Pancreas (tissue), 10 donors: ENCODE results near the gene BICRA. TPM values are rescaled to one million over a fixed set of nuclear protein-coding genes. Genes with fewer than 3 reads are reported as not detected.
"Not testable (repeated sequence)": the region's sequence is repeated elsewhere in the genome, so short reads cannot be mapped to it uniquely, and the experiment has no call there.

ENCODE experiments used
- ATAC-seq, 4 donors: fragments of 200-7000 bp; cut with Tn5 transposase; one replicate each; pipeline versions ENCODE4 v1.8.0 to v1.9.1; 2020; ENCODE audit warnings: mild to moderate bottlenecking in 4 of 4, moderate library complexity in 4 of 4
- DNase-seq, 6 donors: peaks; one replicate each; pipeline ENCODE4 v3.0.0-alpha.2; 2020
- FAIRE-seq: peaks from 2 replicates; lab custom pipeline; 2012; peaks lifted over from hg19 to GRCh38; lab: Jason Lieb, UNC
- H3K27ac ChIP-seq, 4 donors: fragments of 200-600 bp; sonication (generic); 1 replicate in 3 of 4; 2 replicates in 1 of 4; pipeline versions ENCODE4 v1.5.0 to v1.8.0; 2020
- H3K27me3 ChIP-seq, 4 donors: fragments of 200-600 bp; one replicate each; pipeline ENCODE4 v1.8.0; 2021
- H3K36me3 ChIP-seq, 3 donors: fragments of 200-600 bp; sonication (generic) in 1 of 3; one replicate each; pipeline versions ENCODE4 v1.5.0 to v1.8.0; 2020 to 2021
- H3K4me1 ChIP-seq, 3 donors: fragments of 200-600 bp; one replicate each; pipeline ENCODE4 v1.8.0; 2021
- H3K4me3 ChIP-seq, 4 donors: fragments of 200-600 bp; sonication (generic) in 2 of 4; one replicate each; pipeline versions ENCODE4 v1.5.0 to v1.8.0; 2020 to 2021
- H3K9me3 ChIP-seq, 4 donors: fragments of 200-600 bp; one replicate each; pipeline ENCODE4 v1.8.0; 2021
- WGBS, 2 donors: extraction: QIAGEN DNeasy Blood & Tissue Kit; methylation state at CpG; one replicate each; pipeline ENCODE4 v1.1.7; 2013; 5-methylcytosine and 5-hydroxymethylcytosine counted together
- intact Hi-C, 3 donors: fragments of 100-400 bp; cut with DNase I; formaldehyde crosslinking; loops; one replicate each; pipeline versions ENCODE4 v1.11.1 to v1.14.2; 2022
- polyA plus RNA-seq, 2 donors: library from polyadenylated mRNA; stranded (reverse); fragments of 200-250 nt; gene quantifications; one replicate each; pipeline ENCODE4 v1.2.3, GENCODE V29; 2013
- total RNA-seq, 6 donors: library from RNA; stranded (reverse); fragmentation: NEBNext Ultra II Directional in 4 of 6; extraction: Animal tissue kit (Norgen Biotek cat#: 25700) in 4 of 6; gene quantifications; one replicate each; pipeline versions ENCODE4 v1.2.1 to v1.2.4, GENCODE V29; 2021 to 2023
- TF ChIP-seq, protein P1 (sequence below), 4 donors: fragments of 200-600 bp; sonication (generic) in 3 of 4; IDR thresholded peaks; one replicate each; pipeline versions ENCODE4 v1.5.0 to v1.8.0; 2021; ENCODE audit warnings: antibody characterized with exemption in 4 of 4
- donor health status: healthy with polysubstance abuse.
- donor health status: DM: no; HTN: no; CAD: no; lungs with moderate emphysema.
- donor health status: DM: no; HTN: no; CAD: no.
- donor health status: control.
- donor health status: control.
- donor health status: Bipolar disorder and iron deficiency.
- donor health status: DM: yes; HTN: yes; CAD: no.
- donor health status: DM: no; HTN: no; CAD: no.
- donor health status: DM: no; HTN: no; CAD: no.
- donor health status: DM: yes; HTN: yes; CAD: no.

BICRA gene
- total and polyA plus RNA-seq, 8 donors, result 2.7 to 10.4 (median 5.9) TPM

DNA sequence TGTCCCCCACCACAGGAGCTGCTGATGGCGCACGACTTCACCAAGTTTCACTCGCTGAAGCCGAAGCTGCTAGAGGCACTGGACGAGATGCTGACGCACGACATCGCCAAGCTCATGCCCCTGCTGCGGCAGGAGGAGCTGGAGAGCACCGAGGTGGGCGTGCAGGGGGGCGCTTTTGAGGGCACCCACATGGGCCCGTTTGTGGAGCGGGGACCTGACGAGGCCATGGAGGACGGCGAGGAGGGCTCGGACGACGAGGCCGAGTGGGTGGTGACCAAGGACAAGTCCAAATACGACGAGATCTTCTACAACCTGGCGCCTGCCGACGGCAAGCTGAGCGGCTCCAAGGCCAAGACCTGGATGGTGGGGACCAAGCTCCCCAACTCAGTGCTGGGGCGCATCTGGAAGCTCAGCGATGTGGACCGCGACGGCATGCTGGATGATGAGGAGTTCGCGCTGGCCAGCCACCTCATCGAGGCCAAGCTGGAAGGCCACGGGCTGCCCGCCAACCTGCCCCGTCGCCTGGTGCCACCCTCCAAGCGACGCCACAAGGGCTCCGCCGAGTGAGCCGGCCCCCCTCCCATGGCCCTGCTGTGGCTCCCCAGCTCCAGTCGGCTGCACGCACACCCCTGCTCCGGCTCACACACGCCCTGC is 132.1 kb downstream of the BICRA start:
- ATAC-seq (no peak), DNase-seq (peak in 4 of 6 donors; percentile 32 to 77 (median 62)), FAIRE-seq (no peak)
- WGBS, 2 donors, result 93% methylated on average over 48 of the region's 48 CpGs
- TF ChIP-seq, protein P1, sequence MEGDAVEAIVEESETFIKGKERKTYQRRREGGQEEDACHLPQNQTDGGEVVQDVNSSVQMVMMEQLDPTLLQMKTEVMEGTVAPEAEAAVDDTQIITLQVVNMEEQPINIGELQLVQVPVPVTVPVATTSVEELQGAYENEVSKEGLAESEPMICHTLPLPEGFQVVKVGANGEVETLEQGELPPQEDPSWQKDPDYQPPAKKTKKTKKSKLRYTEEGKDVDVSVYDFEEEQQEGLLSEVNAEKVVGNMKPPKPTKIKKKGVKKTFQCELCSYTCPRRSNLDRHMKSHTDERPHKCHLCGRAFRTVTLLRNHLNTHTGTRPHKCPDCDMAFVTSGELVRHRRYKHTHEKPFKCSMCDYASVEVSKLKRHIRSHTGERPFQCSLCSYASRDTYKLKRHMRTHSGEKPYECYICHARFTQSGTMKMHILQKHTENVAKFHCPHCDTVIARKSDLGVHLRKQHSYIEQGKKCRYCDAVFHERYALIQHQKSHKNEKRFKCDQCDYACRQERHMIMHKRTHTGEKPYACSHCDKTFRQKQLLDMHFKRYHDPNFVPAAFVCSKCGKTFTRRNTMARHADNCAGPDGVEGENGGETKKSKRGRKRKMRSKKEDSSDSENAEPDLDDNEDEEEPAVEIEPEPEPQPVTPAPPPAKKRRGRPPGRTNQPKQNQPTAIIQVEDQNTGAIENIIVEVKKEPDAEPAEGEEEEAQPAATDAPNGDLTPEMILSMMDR (IDR thresholded peaks at IDR 0.05), result no peak
- no peaks in the 10 kb centered on the region for H3K27me3 ChIP-seq
- intact Hi-C loops, result no loop called here
- H3K9me3 ChIP-seq, result no peaks in the 10 kb centered on the region
- peaks cover 0 to 7% (median 3%) of the 10 kb centered on the region in 3 donors for H3K36me3 ChIP-seq
- no peak overlapping the region for H3K4me3 ChIP-seq
- H3K4me1 ChIP-seq, result peaks cover 8 to 13% (median 12%) of the 10 kb centered on the region in 3 donors
- H3K27ac ChIP-seq, result no peak overlapping the region

DNA sequence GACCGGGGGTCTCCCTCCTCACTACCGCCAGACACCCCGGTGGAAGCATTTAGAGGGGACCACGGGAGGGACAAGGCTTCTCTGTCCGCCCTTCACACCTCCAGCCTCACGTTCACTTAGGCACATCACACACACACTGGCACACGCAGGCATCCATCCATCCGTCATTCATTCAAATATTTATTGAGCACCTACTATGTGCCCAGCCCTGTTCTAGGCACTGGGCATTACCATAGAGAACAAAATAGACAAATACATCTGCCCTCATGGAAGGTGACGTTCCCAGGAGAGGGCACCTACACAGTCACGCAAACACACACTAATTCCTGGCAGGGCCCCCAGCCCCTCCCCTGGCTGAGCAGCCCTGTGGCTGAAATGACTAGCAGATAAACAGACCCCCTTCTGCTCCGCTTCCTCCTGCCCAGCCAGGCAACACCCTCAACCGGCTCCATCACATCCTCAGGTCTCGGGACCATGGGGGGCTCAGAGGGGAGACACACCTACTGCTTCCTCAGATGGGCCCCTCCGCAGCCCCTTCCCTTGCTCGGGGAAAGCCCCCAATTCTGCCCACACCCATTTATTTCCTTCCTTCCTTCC is 132.7 kb downstream of the BICRA start:
- Histone ChIP-seq H3K9me3 (no peaks in the 10 kb centered on the region), H3K36me3 (peaks cover 0 to 4% (median 3%) of the 10 kb centered on the region in 3 donors), H3K27me3 (no peaks in the 10 kb centered on the region), H3K4me3 (no peak overlapping the region), H3K4me1 (peaks cover 10 to 20% (median 18%) of the 10 kb centered on the region in 3 donors), H3K27ac (peak overlapping the region in 2 of 4 donors; percentile 87 to 98)
- ATAC-seq, result no peak
- intact Hi-C loops, result no loop called here
- 87 to 90% methylated on average over 12 to 15 of the region's 15 CpGs for WGBS, 2 donors
- peak in 4 of 6 donors; percentile 30 to 66 (median 59) for DNase-seq
- no peak for FAIRE-seq
- TF ChIP-seq, protein P1 (IDR thresholded peaks at IDR 0.05), result no peak

DNA sequence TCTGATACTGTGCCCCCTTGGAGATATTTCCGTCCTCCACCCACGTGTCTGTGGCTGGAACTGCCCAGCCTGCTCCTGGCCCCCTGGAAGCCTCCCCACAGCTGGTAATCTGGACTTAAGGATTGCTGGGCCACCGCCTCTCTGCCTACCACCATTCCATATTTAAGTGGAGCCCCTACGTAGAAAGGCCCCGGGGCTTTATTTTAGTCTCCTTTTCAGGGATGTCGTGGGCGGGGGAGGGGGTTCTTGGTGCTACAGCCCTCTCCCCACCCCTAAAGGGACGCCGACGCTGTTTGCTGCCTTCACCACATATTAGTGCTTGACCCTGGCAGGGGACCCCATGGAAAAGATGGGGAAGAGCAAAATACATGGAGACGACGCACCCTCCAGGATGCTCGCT is 133.7 kb downstream of the BICRA start:
- intact Hi-C loops, result no loop called here
- peak overlapping the region in 2 of 4 donors; percentile 15 to 43 for H3K4me3 ChIP-seq
- peak overlapping the region; percentile 87 to 98 (median 96) for H3K27ac ChIP-seq
- DNase-seq, result no peak
- 52 to 60% methylated on average over 13 of the region's 13 CpGs for WGBS, 2 donors
- ATAC-seq, result no peak
- FAIRE-seq, result no peak
- TF ChIP-seq, protein P1 (IDR thresholded peaks at IDR 0.05), result no peak
- peaks cover 0 to 11% (median 3%) of the 10 kb centered on the region in 3 donors for H3K36me3 ChIP-seq
- H3K9me3 ChIP-seq, result no peaks in the 10 kb centered on the region
- peaks cover 12 to 24% (median 24%) of the 10 kb centered on the region in 3 donors for H3K4me1 ChIP-seq
- H3K27me3 ChIP-seq, result no peaks in the 10 kb centered on the region

DNA sequence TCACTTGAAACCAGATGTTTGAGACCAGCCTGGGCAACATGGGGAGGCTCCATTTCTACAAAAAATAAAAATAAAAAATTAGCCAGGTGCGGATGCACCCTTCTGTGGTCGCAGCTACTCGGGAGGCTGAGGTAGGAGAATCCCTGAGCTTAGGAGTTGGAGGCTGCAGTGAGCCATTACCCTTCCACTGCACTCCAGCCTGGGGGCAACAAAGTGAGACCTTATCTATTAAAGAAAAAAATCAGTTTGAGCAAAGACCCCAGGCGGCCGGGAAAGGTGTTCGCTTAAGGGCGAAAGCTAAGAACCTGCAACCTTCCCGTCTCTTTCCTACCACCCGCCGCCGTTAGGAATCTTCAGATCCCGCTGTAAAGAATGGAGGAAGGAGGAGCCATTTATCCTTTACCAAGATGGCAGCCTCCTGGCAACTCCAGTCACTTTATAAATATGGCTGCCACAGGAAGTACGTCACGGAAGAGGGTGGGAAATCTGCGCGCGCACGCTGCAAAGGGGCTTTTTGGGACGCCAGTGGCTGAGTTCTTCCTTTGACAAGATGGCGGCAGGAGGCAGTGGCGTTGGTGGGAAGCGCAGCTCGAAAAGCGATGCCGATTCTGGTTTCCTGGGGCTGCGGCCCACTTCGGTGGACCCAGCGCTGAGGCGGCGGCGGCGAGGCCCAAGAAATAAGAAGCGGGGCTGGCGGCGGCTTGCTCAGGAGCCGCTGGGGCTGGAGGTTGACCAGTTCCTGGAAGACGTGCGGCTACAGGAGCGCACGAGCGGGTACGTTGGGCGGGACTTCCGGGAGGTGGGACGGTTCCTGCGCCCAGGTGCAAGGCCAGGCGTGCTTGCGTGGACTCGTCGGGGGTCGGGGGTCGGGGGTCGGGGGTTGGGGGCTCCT is 136.3 kb downstream of the BICRA start, which contains the start of gene NOP53:
Gene NOP53, plus strand, starts transcription at position 537 of the 892 bp plus-strand sequence. Its CDS starts 14 bp downstream, at position 551.
- no peaks in the 10 kb centered on the region for H3K9me3 ChIP-seq
- TF ChIP-seq, protein P1 (IDR thresholded peaks at IDR 0.05), result no peak
- peak within 1 kb of the TSS; percentile 90 to 98 (median 93) for H3K27ac ChIP-seq
- peaks cover 12 to 24% (median 24%) of the 10 kb centered on the region in 3 donors for H3K4me1 ChIP-seq
- no peaks in the 10 kb centered on the region for H3K27me3 ChIP-seq
- H3K36me3 ChIP-seq, result peaks cover 0 to 35% (median 9%) of the 10 kb centered on the region in 3 donors
- peak; percentile 62 to 79 (median 68) for ATAC-seq
- DNase-seq, result peak; percentile 95 to 99 (median 98)
- intact Hi-C loops, result no loop called here
- peak; percentile 26 for FAIRE-seq
- WGBS, 2 donors, result 4% methylated on average over 53 of the region's 53 CpGs
- H3K4me3 ChIP-seq, result peak within 1 kb of the TSS; percentile 61 to 78 (median 72)

DNA sequence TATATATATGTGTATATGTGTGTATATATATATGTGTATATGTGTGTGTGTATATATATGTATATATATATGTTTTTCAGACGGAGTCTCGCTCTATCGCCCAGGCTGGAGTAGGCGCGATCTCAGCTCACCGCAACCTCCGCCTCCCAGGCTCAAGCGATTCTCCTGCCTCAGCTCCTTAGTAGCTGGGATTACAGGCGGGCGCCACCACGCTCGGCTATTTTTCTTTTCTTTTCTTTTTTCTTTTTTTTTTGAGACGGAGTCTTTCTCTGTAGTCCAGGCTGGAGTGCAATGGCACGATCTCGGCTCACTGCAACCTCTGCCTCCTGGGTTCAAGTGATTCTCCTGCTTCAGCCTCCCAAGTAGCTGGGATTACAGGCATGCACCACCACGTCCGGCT is 137.2 kb downstream of the BICRA start:
- H3K4me1 ChIP-seq, result peaks cover 12 to 24% (median 24%) of the 10 kb centered on the region in 3 donors
- H3K27ac ChIP-seq, result peak overlapping the region in 1 of 4 donors; percentile 96
- WGBS, 2 donors, result 50% methylated on average over 17 of the region's 17 CpGs
- FAIRE-seq, result peak; percentile 51
- ATAC-seq, intact Hi-C loops, DNase-seq, H3K9me3 ChIP-seq, H3K27me3 ChIP-seq: not testable (repeated sequence)
- peaks cover 2 to 40% (median 17%) of the 10 kb centered on the region in 3 donors for H3K36me3 ChIP-seq
- peak overlapping the region; percentile 61 to 78 (median 72) for H3K4me3 ChIP-seq
